Sciatic nerve (tissue), 2 donors: ENCODE data around the gene FAM161A. TPM values are rescaled to one million over a fixed set of nuclear protein-coding genes. Genes with fewer than 3 reads are reported as not detected.

Experiments
- ATAC-seq: fragments of 200-7000 bp; cut with Tn5 transposase; one replicate; pipeline ENCODE4 v1.9.1; 2020; ENCODE audit warnings: mild to moderate bottlenecking, moderate library complexity
- DNase-seq: peaks from one replicate; pipeline ENCODE4 v3.0.0-alpha.2; 2020; ENCODE audit warnings: low spot score
- intact Hi-C: fragments of 100-400 bp; cut with DNase I; formaldehyde crosslinking; loops from one replicate; pipeline ENCODE4 v1.14.2; 2022
- total RNA-seq: library from RNA; stranded (reverse); fragmentation: NEBNext Ultra II Directional; extraction: Animal tissue kit (Norgen Biotek cat#: 25700); gene quantifications from one replicate; pipeline ENCODE4 v1.2.1, GENCODE V29; 2021
- donor health status: DM: no; HTN: no; CAD: no.
- donor health status: DM: no; HTN: no; CAD: no.

The FAM161A gene
- total RNA-seq, 1 donor from 2014 or later: 5.9 TPM

DNA sequence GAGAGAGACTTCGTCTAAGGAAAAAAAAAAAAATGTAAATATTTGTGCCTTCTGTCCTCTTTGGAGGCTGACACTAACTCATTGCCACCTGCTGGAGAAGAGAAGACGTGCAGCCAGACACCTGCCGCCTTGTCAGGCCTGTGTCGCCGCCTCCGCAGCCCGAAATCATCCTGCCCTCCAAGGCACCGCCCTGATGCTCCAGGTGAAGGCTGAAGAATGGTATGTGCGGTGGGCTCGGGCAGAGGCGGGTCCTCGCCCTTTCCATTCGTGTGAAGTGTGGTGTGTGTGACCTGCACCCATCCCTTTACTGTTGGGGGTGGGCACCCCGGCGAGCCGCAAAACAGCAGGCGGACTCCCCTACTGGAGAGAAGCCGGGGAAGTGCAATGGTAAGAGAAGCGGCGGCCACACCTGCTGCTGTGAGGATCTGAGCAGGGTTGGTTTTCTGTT is 60.4 kb downstream of the FAM161A start:
- DNase-seq: peak; percentile 63

DNA sequence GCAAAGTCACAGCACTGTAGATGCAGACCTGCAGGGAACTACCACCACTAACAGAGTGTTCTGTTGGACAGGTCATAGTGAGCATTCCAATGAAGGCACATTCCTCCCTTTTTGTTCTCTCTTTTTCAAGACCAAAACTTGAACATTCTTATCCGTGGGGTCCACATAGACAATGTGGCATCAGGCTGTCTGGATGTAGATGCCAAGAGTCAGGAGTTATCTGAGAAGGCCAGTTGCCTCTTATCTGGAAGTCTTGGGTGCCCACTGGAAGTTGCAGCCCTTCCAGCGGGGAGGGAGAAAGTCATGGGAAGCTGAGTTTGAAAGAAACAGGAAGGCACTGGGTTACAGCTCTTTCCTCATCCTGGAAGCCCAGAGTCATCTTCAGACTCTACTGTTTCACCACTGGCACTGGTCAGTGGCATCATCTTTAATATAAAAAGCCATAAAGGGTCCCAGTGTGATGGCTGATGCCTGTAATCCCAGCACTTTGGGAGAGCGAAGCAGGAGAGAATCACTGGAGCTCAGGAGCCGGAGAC is 61.4 kb downstream of the FAM161A start:
- DNase-seq (no peak), ATAC-seq (no peak)
- intact Hi-C loops: no loop called here

More for the DNA sequence above, 60.4 kb downstream of the FAM161A start:
- intact Hi-C loops: no loop called here
- ATAC-seq: peak; percentile 50

DNA sequence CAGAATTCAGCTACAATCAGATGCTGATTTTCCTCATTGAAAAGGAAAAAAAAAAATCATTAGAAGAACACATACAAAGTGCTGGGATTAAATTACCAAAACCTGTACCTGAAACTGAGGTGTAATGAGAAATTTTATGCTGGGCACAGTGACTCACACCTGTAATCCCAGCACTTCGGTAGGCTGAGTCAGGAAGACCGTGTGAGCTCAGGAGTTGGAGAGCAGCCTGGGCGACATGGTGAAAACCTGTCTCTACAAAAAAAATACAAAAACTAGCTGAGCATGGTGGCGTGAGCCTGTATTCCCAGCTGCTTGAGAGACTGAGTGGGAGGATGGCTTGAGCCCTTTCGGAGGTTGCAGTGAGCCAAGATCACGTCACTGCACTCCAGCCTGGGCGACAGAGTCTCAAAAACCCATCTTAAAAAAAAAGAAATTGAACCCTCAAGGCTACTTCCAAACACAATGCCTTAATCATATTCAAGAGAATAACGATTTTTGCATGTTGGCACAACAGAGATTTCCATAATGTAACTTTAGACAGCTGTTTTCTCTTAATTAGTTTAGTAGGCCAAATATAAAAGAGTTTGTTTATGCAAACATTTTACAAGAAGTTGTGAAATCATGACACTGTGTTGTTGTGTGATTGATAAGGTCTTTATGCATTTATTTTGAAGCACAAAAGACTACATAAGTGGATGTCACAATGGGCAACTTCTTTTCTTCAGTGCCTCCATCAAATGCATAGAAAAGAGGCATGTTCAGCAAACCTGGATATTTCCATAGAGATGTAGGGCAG is 63.9 kb downstream of the FAM161A start:
- intact Hi-C loops: no loop called here
- ATAC-seq (no peak), DNase-seq (no peak)

DNA sequence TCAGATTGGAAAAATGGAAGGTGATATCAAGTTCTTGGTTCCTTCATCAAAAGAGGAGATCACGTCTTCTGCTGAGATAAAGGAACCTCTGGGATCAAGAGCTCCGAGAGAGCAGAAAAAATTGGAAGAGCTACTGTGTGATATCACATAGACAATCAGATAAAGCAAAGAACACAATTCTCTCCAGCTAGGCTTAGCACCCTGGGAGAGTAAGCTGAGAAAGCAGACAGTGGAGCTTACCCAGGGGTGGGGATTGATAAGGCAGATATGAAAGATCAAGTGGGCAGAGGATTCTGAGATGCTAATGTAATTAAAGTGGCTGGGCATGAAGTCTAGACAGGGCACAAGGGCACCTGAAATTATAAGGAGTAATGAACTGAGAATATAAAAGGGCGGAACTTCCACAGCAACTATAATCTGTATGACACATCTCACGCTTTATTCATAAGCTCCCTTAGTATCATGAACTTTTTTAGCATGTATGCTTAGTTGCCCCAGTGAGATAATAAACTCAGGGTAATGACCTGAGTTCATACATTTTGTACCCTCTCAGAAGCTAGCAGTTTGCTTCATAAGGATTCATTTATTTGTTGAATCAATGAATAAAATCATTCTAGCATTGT is 65.8 kb downstream of the FAM161A start:
- intact Hi-C loops: no loop called here
- ATAC-seq: no peak

DNA sequence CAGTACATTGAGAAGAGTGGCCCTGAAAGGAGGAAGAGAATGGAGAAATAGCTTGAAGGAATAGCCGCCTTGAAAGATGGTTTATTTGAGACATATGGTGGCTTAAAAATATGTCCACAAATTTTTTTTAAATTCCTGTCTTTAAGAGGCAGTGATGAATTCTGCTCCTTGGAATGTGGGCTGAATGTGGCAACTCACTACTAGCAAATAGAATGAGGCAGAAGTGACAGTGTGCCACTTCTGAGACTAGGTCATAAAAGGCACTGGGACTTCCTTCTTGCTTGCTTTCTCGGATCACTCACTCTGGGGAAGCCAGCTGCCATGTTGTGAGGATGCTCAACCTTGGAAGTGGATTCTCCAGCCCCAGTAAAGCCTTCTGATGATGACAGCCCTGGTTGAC is 67.0 kb downstream of the FAM161A start:
- no peak for ATAC-seq
- intact Hi-C loops: no loop called here
- DNase-seq: no peak

More for the DNA sequence above, 65.8 kb downstream of the FAM161A start:
- no peak for DNase-seq

DNA sequence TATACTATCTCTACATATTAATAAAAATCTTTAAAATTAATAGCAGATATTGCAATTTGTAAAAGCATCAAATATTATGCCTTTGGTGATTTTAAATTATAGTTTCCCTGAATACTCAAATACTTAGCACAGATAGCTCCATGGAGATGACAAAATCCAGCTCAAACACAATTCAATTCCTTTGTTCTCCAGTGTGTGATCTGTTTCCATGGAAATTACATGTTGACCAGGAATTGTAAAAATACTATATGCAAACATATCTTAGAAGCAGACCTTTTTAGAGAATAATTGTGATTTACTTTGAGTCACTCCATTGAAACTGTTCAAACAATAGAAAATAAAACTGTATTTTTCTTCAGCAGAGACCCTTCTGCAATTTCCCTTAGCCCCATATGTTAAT is 68.3 kb downstream of the FAM161A start:
- intact Hi-C loops: no loop called here
- DNase-seq (no peak), ATAC-seq (no peak)

DNA sequence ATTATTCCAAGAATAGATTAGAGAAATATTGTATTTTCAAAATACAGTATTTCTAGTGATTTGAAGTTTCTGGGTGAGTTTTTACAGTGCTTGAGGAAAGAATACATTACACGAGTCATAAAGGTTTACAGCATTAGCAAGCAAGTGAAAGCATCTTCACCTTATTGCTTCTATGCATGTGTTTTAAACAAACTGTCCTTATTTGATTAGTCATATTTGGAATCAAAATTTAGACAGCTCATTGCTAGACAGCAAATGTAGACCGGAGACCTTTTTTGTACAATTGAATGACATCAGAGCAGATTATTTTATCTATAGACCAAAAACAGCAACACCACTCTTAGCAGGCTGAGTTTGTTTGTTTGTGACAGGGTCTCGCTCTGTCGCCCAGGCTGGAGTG is 69.2 kb downstream of the FAM161A start:
- no peak for DNase-seq
- ATAC-seq: no peak
- intact Hi-C loops: no loop called here

DNA sequence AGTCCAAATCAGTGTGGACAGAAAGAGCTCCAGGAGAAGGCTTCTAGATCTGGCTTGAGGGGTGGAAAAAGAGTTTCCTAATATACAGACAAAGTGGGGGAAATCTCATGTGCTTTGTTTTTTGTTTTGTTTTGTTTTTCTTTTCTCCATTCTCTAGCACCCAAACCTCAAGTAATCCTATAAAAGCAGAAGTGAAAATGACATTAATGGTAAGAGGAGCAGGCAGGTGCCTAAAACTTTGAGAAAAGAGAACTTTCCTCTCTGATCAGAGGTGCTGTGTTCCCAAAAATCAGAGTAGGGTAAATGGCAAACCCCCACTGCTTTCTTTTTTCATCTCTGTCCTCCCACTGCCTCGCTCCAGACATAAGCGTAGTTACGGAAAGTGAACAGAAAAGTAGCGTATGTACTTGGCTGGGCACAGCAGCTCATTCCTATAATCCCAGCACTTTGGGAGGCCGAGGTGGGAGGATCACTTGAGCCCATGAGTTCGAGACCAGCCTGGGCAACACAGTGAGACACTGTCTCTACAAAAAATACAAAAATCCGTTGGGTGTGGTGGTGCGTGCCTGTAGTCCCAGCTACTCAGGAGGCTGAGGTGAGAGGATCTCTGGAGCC is 77.8 kb downstream of the FAM161A start:
- no peak for ATAC-seq
- intact Hi-C loops: no loop called here
- no peak for DNase-seq

Other genes with a start within 250 kb of the FAM161A start
- 78.9 TPM for gene CCT4, start 34.6 kb upstream of the FAM161A start, total RNA-seq
- 30.1 TPM for gene COMMD1, start 51.6 kb upstream of the FAM161A start, total RNA-seq